ENCODE data around the gene PRUNE2. TPM values are rescaled to one million over a fixed set of nuclear protein-coding genes. Genes with fewer than 3 reads are reported as not detected.
A peak's percentile ranks its signal among the peaks of the same experiment; 100 is the strongest.

PRUNE2 gene
- total RNA-seq, 1 donor from 2014 or later = 8.7 TPM

GRCh38 chr9:76730801-76731200 lies 175.1 kb downstream of the PRUNE2 start:
- no peak overlapping the region for H3K27ac ChIP-seq (ENCODE audit: low read depth, low read length)
- no peak overlapping the region for H3K9ac ChIP-seq (ENCODE audit: low read length)
- Mint-ChIP-seq H3K4me1 (ENCODE audit: low read depth, unreplicated experiment) (peaks cover 17% of the 10 kb centered on the region), H3K9me3 (ENCODE audit: unreplicated experiment) (no peaks in the 10 kb centered on the region), H3K4me3 (ENCODE audit: unreplicated experiment) (no peak overlapping the region), H3K27ac (ENCODE audit: unreplicated experiment) (peak overlapping the region; percentile 69), H3K36me3 (ENCODE audit: low read depth, unreplicated experiment) (no peaks in the 10 kb centered on the region), H3K27me3 (ENCODE audit: low read depth, unreplicated experiment) (peaks cover 4% of the 10 kb centered on the region)
- H3K4me1 ChIP-seq (ENCODE audit: insufficient read depth, low read length) = no peaks in the 10 kb centered on the region
- H3K27me3 ChIP-seq (ENCODE audit: insufficient read depth, low read length) = peaks cover 2% of the 10 kb centered on the region
- H2AFZ ChIP-seq (ENCODE audit: low read depth, low read length) = no peak overlapping the region
- no peaks in the 10 kb centered on the region for H4K20me1 ChIP-seq (ENCODE audit: insufficient read depth, low read length)
- no peaks in the 10 kb centered on the region for H3K36me3 ChIP-seq (ENCODE audit: insufficient read depth, low read length)
- TF ChIP-seq EZH2 (IDR thresholded peaks at IDR 0.05; ENCODE audit: insufficient read depth, low read length) (no peak), CTCF (IDR thresholded peaks at IDR 0.05; ENCODE audit: insufficient read depth, low read depth, low read length) (no peak)
- H3K9me3 ChIP-seq (ENCODE audit: insufficient read depth, low read depth, low read length) = no peaks in the 10 kb centered on the region
- no peak overlapping the region for H3K4me3 ChIP-seq (ENCODE audit: insufficient read depth, low read depth, low read length)
- no peaks in the 10 kb centered on the region for H3K79me2 ChIP-seq (ENCODE audit: insufficient read depth, low read length)
- H3K4me2 ChIP-seq (ENCODE audit: low read length) = no peak overlapping the region
- peak; percentile 11 for DNase-seq (ENCODE audit: low read depth)
- FAIRE-seq = no peak

GRCh38 chr9:76729980-76730737 lies 175.8 kb downstream of the PRUNE2 start:
- Mint-ChIP-seq H3K27me3 (ENCODE audit: low read depth, unreplicated experiment) (peaks cover 5% of the 10 kb centered on the region), H3K9me3 (ENCODE audit: unreplicated experiment) (no peaks in the 10 kb centered on the region), H3K4me3 (ENCODE audit: unreplicated experiment) (no peak overlapping the region), H3K4me1 (ENCODE audit: low read depth, unreplicated experiment) (peaks cover 17% of the 10 kb centered on the region), H3K36me3 (ENCODE audit: low read depth, unreplicated experiment) (no peaks in the 10 kb centered on the region), H3K27ac (ENCODE audit: unreplicated experiment) (peak overlapping the region; percentile 69)
- Histone ChIP-seq H3K4me1 (ENCODE audit: insufficient read depth, low read length) (no peaks in the 10 kb centered on the region), H3K36me3 (ENCODE audit: insufficient read depth, low read length) (no peaks in the 10 kb centered on the region), H3K79me2 (ENCODE audit: insufficient read depth, low read length) (no peaks in the 10 kb centered on the region), H3K9ac (ENCODE audit: low read length) (no peak overlapping the region), H3K4me3 (ENCODE audit: insufficient read depth, low read depth, low read length) (no peak overlapping the region), H3K27me3 (ENCODE audit: insufficient read depth, low read length) (peaks cover 2% of the 10 kb centered on the region), H2AFZ (ENCODE audit: low read depth, low read length) (no peak overlapping the region), H4K20me1 (ENCODE audit: insufficient read depth, low read length) (no peaks in the 10 kb centered on the region), H3K9me3 (ENCODE audit: insufficient read depth, low read depth, low read length) (no peaks in the 10 kb centered on the region), H3K4me2 (ENCODE audit: low read length) (no peak overlapping the region), H3K27ac (ENCODE audit: low read depth, low read length) (no peak overlapping the region)
- DNase-seq (ENCODE audit: low read depth) = no peak
- FAIRE-seq = no peak
- TF ChIP-seq EZH2 (IDR thresholded peaks at IDR 0.05; ENCODE audit: insufficient read depth, low read length) = no peak
- no peak for TF ChIP-seq CTCF (IDR thresholded peaks at IDR 0.05; ENCODE audit: insufficient read depth, low read depth, low read length)

GRCh38 chr9:76729116-76729515 lies 176.8 kb downstream of the PRUNE2 start:
- no peaks in the 10 kb centered on the region for H3K36me3 ChIP-seq (ENCODE audit: insufficient read depth, low read length)
- H3K36me3 Mint-ChIP-seq (ENCODE audit: low read depth, unreplicated experiment) = no peaks in the 10 kb centered on the region
- H3K9ac ChIP-seq (ENCODE audit: low read length) = no peak overlapping the region
- H3K27me3 ChIP-seq (ENCODE audit: insufficient read depth, low read length) = peaks cover 2% of the 10 kb centered on the region
- no peak for FAIRE-seq
- H3K4me1 ChIP-seq (ENCODE audit: insufficient read depth, low read length) = no peaks in the 10 kb centered on the region
- no peaks in the 10 kb centered on the region for H3K9me3 Mint-ChIP-seq (ENCODE audit: unreplicated experiment)
- H2AFZ ChIP-seq (ENCODE audit: low read depth, low read length) = no peak overlapping the region
- H3K4me2 ChIP-seq (ENCODE audit: low read length) = no peak overlapping the region
- TF ChIP-seq CTCF (IDR thresholded peaks at IDR 0.05; ENCODE audit: insufficient read depth, low read depth, low read length) (no peak), EZH2 (IDR thresholded peaks at IDR 0.05; ENCODE audit: insufficient read depth, low read length) (no peak)
- H3K27ac Mint-ChIP-seq (ENCODE audit: unreplicated experiment) = no peak overlapping the region
- DNase-seq (ENCODE audit: low read depth) = no peak
- H3K79me2 ChIP-seq (ENCODE audit: insufficient read depth, low read length) = no peaks in the 10 kb centered on the region
- H3K4me1 Mint-ChIP-seq (ENCODE audit: low read depth, unreplicated experiment) = peaks cover 17% of the 10 kb centered on the region
- peaks cover 5% of the 10 kb centered on the region for H3K27me3 Mint-ChIP-seq (ENCODE audit: low read depth, unreplicated experiment)
- H4K20me1 ChIP-seq (ENCODE audit: insufficient read depth, low read length) = no peaks in the 10 kb centered on the region
- no peak overlapping the region for H3K4me3 Mint-ChIP-seq (ENCODE audit: unreplicated experiment)
- no peak overlapping the region for H3K27ac ChIP-seq (ENCODE audit: low read depth, low read length)
- H3K9me3 ChIP-seq (ENCODE audit: insufficient read depth, low read depth, low read length) = no peaks in the 10 kb centered on the region
- H3K4me3 ChIP-seq (ENCODE audit: insufficient read depth, low read depth, low read length) = no peak overlapping the region
